ENCODE data around the gene PALD1.
A peak's percentile ranks its signal among the peaks of the same experiment; 100 is the strongest.

The PALD1 gene

GRCh38 chr10:70535001-70535400 lies 56.4 kb downstream of the PALD1 start:
- no peak for DNase-seq (ENCODE audit: low read depth in 2 of 2, low spot score in 1 of 2)

- DNase-seq (ENCODE audit: low read depth in 2 of 2, low spot score in 1 of 2), result no peak
These were observed 56.9 kb downstream of the PALD1 start for GRCh38 chr10:70535451-70535850.

GRCh38 chr10:70536196-70536861 lies 57.8 kb downstream of the PALD1 start:
- no peak for DNase-seq (ENCODE audit: low read depth in 2 of 2, low spot score in 1 of 2)

GRCh38 chr10:70537398-70538194 lies 59.0 kb downstream of the PALD1 start:
- no peak for DNase-seq (ENCODE audit: low read depth in 2 of 2, low spot score in 1 of 2)

GRCh38 chr10:70538195-70538520 lies 59.6 kb downstream of the PALD1 start:
- DNase-seq (ENCODE audit: low read depth in 2 of 2, low spot score in 1 of 2), result no peak

GRCh38 chr10:70538731-70539338 lies 60.3 kb downstream of the PALD1 start:
- no peak for DNase-seq (ENCODE audit: low read depth in 2 of 2, low spot score in 1 of 2)

- DNase-seq (ENCODE audit: low read depth in 2 of 2, low spot score in 1 of 2), result no peak
These were observed 60.9 kb downstream of the PALD1 start for GRCh38 chr10:70539471-70539870.

- no peak for DNase-seq (ENCODE audit: low read depth in 2 of 2, low spot score in 1 of 2)
These were observed 61.7 kb downstream of the PALD1 start for GRCh38 chr10:70540089-70540788.

- DNase-seq (ENCODE audit: low read depth in 2 of 2, low spot score in 1 of 2), result no peak
These were observed 62.3 kb downstream of the PALD1 start for GRCh38 chr10:70540789-70541360.

- DNase-seq (ENCODE audit: low read depth in 2 of 2, low spot score in 1 of 2), result no peak
These were observed 63.4 kb downstream of the PALD1 start for GRCh38 chr10:70541736-70542564.

- DNase-seq (ENCODE audit: low read depth in 2 of 2, low spot score in 1 of 2), result no peak
These were observed 64.0 kb downstream of the PALD1 start for GRCh38 chr10:70542565-70542938.

- no peak for DNase-seq (ENCODE audit: low read depth in 2 of 2, low spot score in 1 of 2)
These were observed 65.3 kb downstream of the PALD1 start for GRCh38 chr10:70543911-70544310.

GRCh38 chr10:70544431-70545340 lies 66.1 kb downstream of the PALD1 start:
- DNase-seq (ENCODE audit: low read depth in 2 of 2, low spot score in 1 of 2), result no peak

- DNase-seq (ENCODE audit: low read depth in 2 of 2, low spot score in 1 of 2), result no peak
These were observed 68.0 kb downstream of the PALD1 start for GRCh38 chr10:70546584-70546983.

GRCh38 chr10:70549351-70549961 lies 70.9 kb downstream of the PALD1 start:
- no peak for DNase-seq (ENCODE audit: low read depth in 2 of 2, low spot score in 1 of 2)

GRCh38 chr10:70549962-70550458 lies 71.4 kb downstream of the PALD1 start:
- peak; percentile 46 to 60 for DNase-seq (ENCODE audit: low read depth in 2 of 2, low spot score in 1 of 2)

GRCh38 chr10:70550459-70550858 lies 71.9 kb downstream of the PALD1 start:
- DNase-seq (ENCODE audit: low read depth in 2 of 2, low spot score in 1 of 2), result no peak

- no peak for DNase-seq (ENCODE audit: low read depth in 2 of 2, low spot score in 1 of 2)
These were observed 72.9 kb downstream of the PALD1 start for GRCh38 chr10:70551466-70551865.

- no peak for DNase-seq (ENCODE audit: low read depth in 2 of 2, low spot score in 1 of 2)
These were observed 73.4 kb downstream of the PALD1 start for GRCh38 chr10:70551971-70552422.
